ENCODE data around the gene NKD1. TPM values are rescaled to one million over a fixed set of nuclear protein-coding genes. Genes with fewer than 3 reads are reported as not detected.
A peak's percentile ranks its signal among the peaks of the same experiment; 100 is the strongest.

NKD1 gene
- total RNA-seq, 1 donor from 2014 or later: under 0.01 TPM

DNA sequence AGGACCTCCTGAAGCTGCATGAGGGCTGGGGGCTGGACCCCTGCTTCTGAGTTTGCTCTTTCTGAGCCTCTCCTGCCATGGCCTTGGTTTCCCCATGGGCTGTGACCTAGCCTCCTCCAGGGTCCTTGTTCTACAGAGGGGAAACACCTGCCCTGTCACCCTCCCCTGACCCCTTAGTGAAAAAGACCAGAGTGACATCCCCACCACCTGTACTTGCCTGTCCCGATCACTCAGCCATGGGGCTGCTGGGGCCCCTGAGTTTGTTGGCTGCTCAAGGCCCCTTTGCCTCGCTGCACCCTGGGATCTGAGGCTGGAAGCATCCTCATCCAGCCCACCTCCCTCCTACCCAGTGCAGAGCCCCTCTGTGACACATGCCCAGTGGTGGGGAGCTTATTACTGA is 146.0 kb downstream of the NKD1 start:
- DNase-seq (ENCODE audit: low read depth): no peak

DNA sequence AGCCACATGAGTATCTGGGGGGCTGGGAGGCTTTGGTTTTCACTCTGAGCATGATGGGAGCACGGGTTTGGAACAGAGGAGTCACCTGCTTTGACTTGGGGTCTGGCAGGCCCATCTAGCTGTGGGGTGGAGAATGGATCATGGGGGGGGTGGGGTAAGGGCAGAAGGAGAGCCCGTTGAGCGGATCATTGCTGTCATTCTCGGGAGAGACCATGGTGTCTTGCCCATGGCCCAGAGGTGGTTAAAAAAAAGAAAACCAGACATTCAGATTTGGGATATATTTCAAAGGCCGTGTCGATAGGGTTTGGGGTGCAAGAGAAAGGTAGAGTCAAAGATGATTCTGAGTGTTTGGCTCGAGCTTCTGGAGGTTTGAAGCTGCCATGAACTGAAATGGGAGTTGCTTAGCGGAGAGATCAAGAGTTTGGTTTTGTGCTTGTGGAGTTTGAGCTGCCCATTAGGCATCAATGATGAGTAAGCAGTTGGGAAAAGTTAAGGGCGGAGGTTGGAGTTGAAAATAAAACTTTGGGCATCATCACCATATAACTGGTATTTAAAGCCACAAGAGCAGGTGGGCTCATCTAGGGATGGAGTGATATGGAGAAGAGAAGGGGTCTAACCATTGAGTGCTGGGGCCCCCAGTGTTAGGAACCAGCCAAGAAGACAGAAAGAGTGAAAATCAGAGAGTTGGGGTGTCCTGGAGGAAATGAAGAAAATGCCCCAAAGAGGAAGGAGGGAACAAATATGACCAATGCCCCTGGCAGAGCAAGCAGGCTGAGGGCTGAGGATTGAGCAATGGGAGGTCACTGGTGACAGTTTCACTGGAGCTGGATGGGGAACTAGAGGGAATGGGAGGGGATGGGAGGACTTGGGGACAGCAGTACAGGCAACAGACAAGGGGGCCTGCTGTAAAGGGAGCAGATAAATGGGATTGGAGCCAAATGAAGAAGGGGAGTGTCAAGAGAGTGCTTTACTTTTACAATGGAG is 147.1 kb downstream of the NKD1 start:
- DNase-seq (ENCODE audit: low read depth): no peak

GRCh38 chr16:50696126-50696525 is 147.9 kb downstream of the NKD1 start:
- no peak for DNase-seq (ENCODE audit: low read depth)

- peak; percentile 59 for DNase-seq (ENCODE audit: low read depth)
Observed at GRCh38 chr16:50696575-50697420, 148.6 kb downstream of the NKD1 start.

DNA sequence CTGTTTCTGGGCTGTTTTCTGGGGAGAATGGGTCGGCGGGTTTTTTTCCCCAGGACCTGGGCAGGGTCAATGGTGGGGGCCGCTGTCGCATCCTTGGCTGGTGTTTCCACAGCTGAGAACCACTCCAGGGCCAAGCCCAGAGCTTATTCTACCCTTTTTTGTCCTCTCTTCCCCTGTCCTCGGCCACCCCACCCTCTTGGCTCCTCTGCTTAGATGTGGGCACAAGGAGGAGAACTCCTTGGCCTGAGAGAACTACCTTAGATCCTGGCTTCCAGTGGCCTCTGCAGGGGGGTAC is 149.2 kb downstream of the NKD1 start:
- DNase-seq (ENCODE audit: low read depth): no peak

DNA sequence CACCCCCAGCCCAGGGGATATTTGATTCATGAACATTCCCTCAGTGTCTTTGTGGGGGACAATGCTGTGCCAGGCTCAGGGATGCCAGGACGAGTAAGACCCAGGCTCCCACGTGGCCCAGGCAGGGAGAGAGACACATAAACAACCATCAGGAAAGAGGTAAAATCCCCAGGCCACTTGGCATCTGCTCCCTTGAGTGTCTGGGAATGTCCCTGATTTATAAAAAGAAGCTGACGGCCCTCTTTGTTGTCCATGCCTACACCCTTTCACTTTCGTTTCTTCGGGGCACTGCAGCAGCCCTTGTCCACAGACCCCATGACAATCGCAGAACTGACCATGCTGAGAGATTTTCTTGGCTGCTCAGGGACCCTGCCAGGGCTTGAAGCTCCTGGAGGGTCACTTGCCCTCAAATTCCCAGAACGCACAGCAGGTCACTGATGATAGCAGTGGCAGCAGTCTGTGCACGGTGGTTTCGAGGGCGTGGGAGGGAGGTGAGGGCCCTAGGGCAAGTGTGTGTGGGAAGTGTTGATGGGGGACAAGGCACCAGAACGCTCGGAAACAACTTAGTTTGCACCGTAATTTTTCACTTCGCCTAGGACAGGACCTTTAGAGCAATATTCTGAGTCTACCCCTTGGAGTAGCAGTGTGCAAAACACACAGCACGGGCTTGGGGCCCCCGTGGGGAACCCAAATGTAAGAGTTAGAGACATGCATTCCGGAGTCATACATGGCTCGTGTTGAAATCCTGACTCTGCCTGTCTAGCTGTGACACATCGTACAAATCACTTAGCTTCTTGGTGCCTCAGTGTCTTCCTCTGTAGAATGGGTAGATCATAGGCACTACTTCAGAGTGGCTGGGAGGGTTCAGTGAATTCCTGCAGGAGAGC is 149.9 kb downstream of the NKD1 start:
- peak; percentile 71 for DNase-seq (ENCODE audit: low read depth)

Other genes with a start within 250 kb of the NKD1 start
- gene BRD7, start 179.4 kb upstream of the NKD1 start, total RNA-seq: 38.2 and 67.6 TPM in 2 replicates
- not detected in 2 replicates for gene SNX20, start 132.9 kb downstream of the NKD1 start, total RNA-seq
- gene NOD2, start 145.2 kb downstream of the NKD1 start, total RNA-seq: 0.10 and 0.17 TPM in 2 replicates
- gene CYLD, start 193.7 kb downstream of the NKD1 start, total RNA-seq: 63.1 and 87.3 TPM in 2 replicates

Data from renal cortical epithelial cell (primary cell).